Upper lobe of left lung (tissue), 6 donors: ENCODE measurements around the gene LHX3. TPM values are rescaled to one million over a fixed set of nuclear protein-coding genes. Genes with fewer than 3 reads are reported as not detected.
A peak's percentile ranks its signal among the peaks of the same experiment; 100 is the strongest.

Experiments used
- ATAC-seq, 2 donors: fragments of 200-7000 bp; cut with Tn5 transposase; one replicate each; pipeline ENCODE4 v1.9.1; 2022; ENCODE audit warnings: mild to moderate bottlenecking in 2 of 2, moderate library complexity in 2 of 2; ENCODE audit not compliant: low FRiP score in 2 of 2
- DNase-seq, 2 donors: peaks; one replicate each; pipeline ENCODE4 v3.0.0-alpha.2; 2019 to 2020
- H3K27ac ChIP-seq, 4 donors: fragments of 200-600 bp; sonication (generic); one replicate each; pipeline ENCODE4 v1.5.1; 2016 to 2019
- H3K27me3 ChIP-seq, 4 donors: fragments of 200-600 bp; sonication (generic); one replicate each; pipeline ENCODE4 v1.5.1; 2017 to 2019
- H3K36me3 ChIP-seq, 4 donors: fragments of 200-600 bp; sonication (generic); one replicate each; pipeline ENCODE4 v1.5.1; 2016 to 2019
- H3K4me1 ChIP-seq, 4 donors: fragments of 200-600 bp; sonication (generic); one replicate each; pipeline ENCODE4 v1.5.1; 2018 to 2019
- H3K4me3 ChIP-seq, 4 donors: fragments of 200-600 bp; sonication (generic); one replicate each; pipeline ENCODE4 v1.5.1; 2017 to 2019; ENCODE audit warnings: mild to moderate bottlenecking in 2 of 4, moderate library complexity in 1 of 4
- H3K9me3 ChIP-seq, 4 donors: fragments of 200-600 bp; sonication (generic); one replicate each; pipeline ENCODE4 v1.5.1; 2018 to 2019
- CTCF ChIP-seq, 6 experiments: fragments of 450-650 bp in 4 of 6; fragments of 200-600 bp in 2 of 6; sonication (generic) in 2 of 6; IDR thresholded peaks; one replicate each; pipeline ENCODE4 v1.5.1; 2016 to 2019; ENCODE audit warnings: antibody characterized with exemption in 6 of 6
- EP300 ChIP-seq, 4 donors: sonication (generic); formaldehyde crosslinking; IDR thresholded peaks; one replicate each; pipeline ENCODE4 v1.5.1; 2017; ENCODE audit warnings: antibody characterized with exemption in 4 of 4, control low read depth in 2 of 4
- POLR2A ChIP-seq, 4 donors: fragments of 450-650 bp; IDR thresholded peaks; one replicate each; pipeline ENCODE4 v1.5.1; 2016 to 2017; ENCODE audit warnings: antibody characterized with exemption in 4 of 4, mild to moderate bottlenecking in 2 of 4
- POLR2AphosphoS5 ChIP-seq, 2 donors: sonication (generic); formaldehyde crosslinking; IDR thresholded peaks; one replicate each; pipeline ENCODE4 v1.5.1; 2017; ENCODE audit warnings: antibody characterized with exemption in 2 of 2
- WGBS, 2 donors: methylation state at CpG; one replicate each; pipeline ENCODE4 v1.1.5; 2017 to 2018; 5-methylcytosine and 5-hydroxymethylcytosine counted together
- total RNA-seq, 6 donors: library from RNA; depleted of rRNA in 4 of 6; stranded (reverse); fragments of >200 nt in 4 of 6; gene quantifications; one replicate each; pipeline versions ENCODE4 v1.1.0 to v1.2.1, GENCODE V29; 2016 to 2021
- donor health status: DM: no; HTN: no; CAD: no; lungs with moderate emphysema.
- donor health status: DM: no; HTN: yes; CAD: no; lungs with severe emphysema.

The LHX3 gene
- total RNA-seq, 6 donors from 2014 or later: 0.20 TPM; not detected in 5

GRCh38 chr9:136228107-136228875, 23.4 kb upstream of the LHX3 start:
- Histone ChIP-seq H3K9me3 (no peaks in the 10 kb centered on the region), H3K36me3 (peaks cover 0 to 28% (median 9%) of the 10 kb centered on the region in 4 donors), H3K27ac (no peak overlapping the region), H3K27me3 (no peaks in the 10 kb centered on the region), H3K4me3 (no peak overlapping the region), H3K4me1 (peaks cover 0 to 11% (median 1%) of the 10 kb centered on the region in 4 donors)
- ATAC-seq (no peak), DNase-seq (peak in 1 of 2 donors; percentile 43)
- 87 to 91% methylated on average over 14 to 18 of the region's 18 CpGs for WGBS, 2 donors
- TF ChIP-seq CTCF (IDR thresholded peaks at IDR 0.05): no peak
- no peak for TF ChIP-seq POLR2AphosphoS5 (IDR thresholded peaks at IDR 0.05)
- TF ChIP-seq EP300 (IDR thresholded peaks at IDR 0.05): no peak
- no peak for TF ChIP-seq POLR2A (IDR thresholded peaks at IDR 0.05)

GRCh38 chr9:136226680-136227407, 21.9 kb upstream of the LHX3 start:
- TF ChIP-seq POLR2AphosphoS5 (IDR thresholded peaks at IDR 0.05): no peak
- no peak for TF ChIP-seq EP300 (IDR thresholded peaks at IDR 0.05)
- TF ChIP-seq CTCF (IDR thresholded peaks at IDR 0.05): no peak
- no peak for TF ChIP-seq POLR2A (IDR thresholded peaks at IDR 0.05)
- ATAC-seq: no peak
- H3K4me3 ChIP-seq: no peak overlapping the region

GRCh38 chr9:136225748-136226679, 21.1 kb upstream of the LHX3 start:
- ATAC-seq: peak; percentile 66 to 68
- no peak overlapping the region for H3K4me3 ChIP-seq
- H3K27ac ChIP-seq: peak overlapping the region in 1 of 4 donors; percentile 36
- H3K27me3 ChIP-seq: no peaks in the 10 kb centered on the region
- H3K36me3 ChIP-seq: peaks cover 0 to 51% (median 22%) of the 10 kb centered on the region in 4 donors
- peak; percentile 43 to 72 for DNase-seq
- H3K4me1 ChIP-seq: no peaks in the 10 kb centered on the region
- WGBS, 2 donors: 80 to 81% methylated on average over 14 to 30 of the region's 30 CpGs
- TF ChIP-seq POLR2A (IDR thresholded peaks at IDR 0.05) (no peak), CTCF (IDR thresholded peaks at IDR 0.05) (peak; percentile 68 to 81 (median 72))
- no peaks in the 10 kb centered on the region for H3K9me3 ChIP-seq

More at GRCh38 chr9:136226680-136227407, 21.9 kb upstream of the LHX3 start:
- Histone ChIP-seq H3K27me3 (no peaks in the 10 kb centered on the region), H3K36me3 (peaks cover 0 to 42% (median 16%) of the 10 kb centered on the region in 4 donors), H3K4me1 (peaks cover 0 to 3% (median 0%) of the 10 kb centered on the region in 4 donors), H3K9me3 (no peaks in the 10 kb centered on the region), H3K27ac (no peak overlapping the region)
- peak in 1 of 2 donors; percentile 42 for DNase-seq
- WGBS, 2 donors: 92 to 94% methylated on average over 27 to 30 of the region's 30 CpGs

GRCh38 chr9:136225366-136225747, 20.4 kb upstream of the LHX3 start:
- 83 to 84% methylated on average over 11 to 19 of the region's 19 CpGs for WGBS, 2 donors
- Histone ChIP-seq H3K27me3 (no peaks in the 10 kb centered on the region), H3K27ac (peak overlapping the region in 1 of 4 donors; percentile 36), H3K4me3 (no peak overlapping the region), H3K9me3 (no peaks in the 10 kb centered on the region), H3K36me3 (peaks cover 0 to 56% (median 23%) of the 10 kb centered on the region in 4 donors), H3K4me1 (no peaks in the 10 kb centered on the region)
- TF ChIP-seq POLR2A (IDR thresholded peaks at IDR 0.05) (no peak), CTCF (IDR thresholded peaks at IDR 0.05) (no peak), EP300 (IDR thresholded peaks at IDR 0.05) (no peak), POLR2AphosphoS5 (IDR thresholded peaks at IDR 0.05) (no peak)
- DNase-seq (peak in 1 of 2 donors; percentile 66), ATAC-seq (no peak)
